K562 (cell line): ENCODE measurements around the gene SMC4. TPM values are rescaled to one million over a fixed set of nuclear protein-coding genes. Genes with fewer than 3 reads are reported as not detected.

Experiments
- CBFB ChIP-seq: sonication (generic); formaldehyde crosslinking; IDR thresholded peaks from 2 replicates; pipeline ENCODE4 v1.4.0; 2020; ENCODE audit warnings: mild to moderate bottlenecking, missing genetic modification reagents
- ESRRA ChIP-seq: fragments of 450-650 bp; IDR thresholded peaks from 2 replicates; pipeline ENCODE4 v1.6.1; 2014; ENCODE audit warnings: low read depth, mild to moderate bottlenecking, moderate library complexity, borderline replicate concordance
- GTF2E2 ChIP-seq: fragments of 200-800 bp; sonication (Bioruptor generic); IDR thresholded peaks from 2 replicates; pipeline ENCODE4 v1.6.1; 2016; ENCODE audit warnings: missing genetic modification characterization, missing compliant biosample characterization
- LARP7 ChIP-seq: fragments of 450-650 bp; IDR thresholded peaks from 2 replicates; pipeline ENCODE4 v1.6.1; 2016
- NELFE ChIP-seq: IDR thresholded peaks from 2 replicates; pipeline ENCODE4 v1.6.1; 2011; ENCODE audit warnings: mild to moderate bottlenecking; ENCODE audit not compliant: insufficient read depth, insufficient read length
- NFYB ChIP-seq: IDR thresholded peaks from 2 replicates; pipeline ENCODE4 v1.6.1; 2011; ENCODE audit warnings: mild to moderate bottlenecking, moderate library complexity; ENCODE audit not compliant: insufficient read length; ENCODE audit errors: extremely low read depth
- NUFIP1 ChIP-seq: fragments of 450-650 bp; IDR thresholded peaks from 2 replicates; pipeline ENCODE4 v1.6.1; 2018; ENCODE audit not compliant: partially characterized antibody
- PHF21A ChIP-seq: fragments of 450-650 bp; IDR thresholded peaks from 2 replicates; pipeline ENCODE4 v1.6.1; 2017; ENCODE audit warnings: low read depth, borderline replicate concordance
- SETDB1 ChIP-seq: IDR thresholded peaks from one replicate; pipeline ENCODE4 v1.6.1; 2012; ENCODE audit warnings: low read length, control low read depth, inconsistent platforms
- SIN3B ChIP-seq: fragments of 450-650 bp; IDR thresholded peaks from 2 replicates; pipeline ENCODE4 v1.6.1; 2017; ENCODE audit warnings: low read depth, mild to moderate bottlenecking, moderate library complexity
- SLC30A9 ChIP-seq: fragments of 250-450 bp; sonication (Bioruptor Pico); IDR thresholded peaks from 2 replicates; pipeline ENCODE4 v1.8.0; 2022; ENCODE audit warnings: mild to moderate bottlenecking, moderate library complexity
- SMAD1 ChIP-seq: fragments of 150-350 bp; IDR thresholded peaks from 2 replicates; pipeline ENCODE4 v1.6.1; 2014; ENCODE audit warnings: low read length, low read depth; ENCODE audit not compliant: partially characterized antibody
- STAG1 ChIP-seq: sonication (generic); formaldehyde crosslinking; IDR thresholded peaks from 2 replicates; pipeline ENCODE4 v1.5.0; 2020; ENCODE audit warnings: missing genetic modification reagents, borderline replicate concordance
- XRCC4 ChIP-seq: IDR thresholded peaks from one replicate; pipeline ENCODE4 v1.6.1; 2011; ENCODE audit not compliant: insufficient read depth, insufficient read length; ENCODE audit errors: extremely low read depth
- ZBTB17 ChIP-seq: fragments of 450-650 bp; formaldehyde crosslinking; IDR thresholded peaks from 2 replicates; pipeline ENCODE4 v1.4.0; 2020; ENCODE audit warnings: mild to moderate bottlenecking
- ZEB2 ChIP-seq: fragments of 450-650 bp; IDR thresholded peaks from 2 replicates; pipeline ENCODE4 v1.6.1; 2016
- ZKSCAN8 ChIP-seq: fragments of 200-800 bp; sonication (Bioruptor generic); IDR thresholded peaks from 2 replicates; pipeline ENCODE4 v1.6.1; 2016; ENCODE audit warnings: missing genetic modification characterization, missing compliant biosample characterization
- ZNF444 ChIP-seq: fragments of 250-450 bp; sonication (Bioruptor Pico); IDR thresholded peaks from 2 replicates; pipeline ENCODE4 v1.4.0; 2020; ENCODE audit warnings: mild to moderate bottlenecking, moderate library complexity
- ZNF639 ChIP-seq, 2 experiments: fragments of 200-800 bp in 1 of 2; sonication (Bioruptor generic) in 1 of 2; sonication (generic) in 1 of 2; formaldehyde crosslinking in 1 of 2; IDR thresholded peaks in 1 of 2; conservative IDR thresholded peaks in 1 of 2; 2 replicates each; pipeline versions ENCODE4 v1.5.0 to v1.6.1; 2016 to 2020; ENCODE audit warnings: missing compliant biosample characterization in 1 of 2, missing genetic modification characterization in 1 of 2, missing genetic modification reagents in 1 of 2
- ZNF785 ChIP-seq: fragments of 250-450 bp; sonication (Bioruptor Pico); IDR thresholded peaks from 2 replicates; pipeline ENCODE4 v1.4.0; 2020; ENCODE audit warnings: mild to moderate bottlenecking
- polyA plus RNA-seq, 8 experiments: library from polyadenylated mRNA; depleted of rRNA in 4 of 8; stranded (reverse) in 5 of 8; unstranded in 3 of 8; fragments of >200 nt; fragmentation: Nextera tagmentation in 2 of 8; fragmentation: Illumina TruSeq in 1 of 8; extraction: Ambion mirVana in 2 of 8; extraction: Trizol in 1 of 8; gene quantifications; 2 replicates each; pipeline versions ENCODE4 v1.2.1 to v1.2.3, GENCODE V29; 2011 to 2014; ENCODE audit warnings: inconsistent platforms in 1 of 8, missing spikeins in 1 of 8
- total RNA-seq, 7 experiments: library from RNA; depleted of rRNA in 6 of 7; stranded (reverse); fragments of >200 nt in 6 of 7; fragmentation: Illumina TruSeq in 2 of 7; extraction: Trizol in 2 of 7; gene quantifications; 2 replicates each; pipeline versions ENCODE4 v1.2.1 to v1.2.3, GENCODE V29; 2011 to 2021; ENCODE audit warnings: low replicate concordance in 1 of 7
- TF ChIP-seq, protein P1 (sequence below): fragments of 450-650 bp; formaldehyde crosslinking; IDR thresholded peaks from 2 replicates; pipeline ENCODE4 v1.4.0; 2020; ENCODE audit warnings: mild to moderate bottlenecking, moderate library complexity
- TF ChIP-seq, protein P2 (sequence below): fragments of 450-650 bp; IDR thresholded peaks from 2 replicates; pipeline ENCODE4 v1.6.1; 2018; ENCODE audit not compliant: partially characterized antibody

Gene SMC4
- total and polyA plus RNA-seq, 9 of the 15 experiments (the other 6 are each of a cell fraction or from before 2014, with no cell fraction given), result 87.9 to 347 (median 176) TPM

GRCh38 chr3:160399125-160400029, at the start of gene SMC4, which contains the start of gene IFT80 (continued):
- TF ChIP-seq, protein P1, sequence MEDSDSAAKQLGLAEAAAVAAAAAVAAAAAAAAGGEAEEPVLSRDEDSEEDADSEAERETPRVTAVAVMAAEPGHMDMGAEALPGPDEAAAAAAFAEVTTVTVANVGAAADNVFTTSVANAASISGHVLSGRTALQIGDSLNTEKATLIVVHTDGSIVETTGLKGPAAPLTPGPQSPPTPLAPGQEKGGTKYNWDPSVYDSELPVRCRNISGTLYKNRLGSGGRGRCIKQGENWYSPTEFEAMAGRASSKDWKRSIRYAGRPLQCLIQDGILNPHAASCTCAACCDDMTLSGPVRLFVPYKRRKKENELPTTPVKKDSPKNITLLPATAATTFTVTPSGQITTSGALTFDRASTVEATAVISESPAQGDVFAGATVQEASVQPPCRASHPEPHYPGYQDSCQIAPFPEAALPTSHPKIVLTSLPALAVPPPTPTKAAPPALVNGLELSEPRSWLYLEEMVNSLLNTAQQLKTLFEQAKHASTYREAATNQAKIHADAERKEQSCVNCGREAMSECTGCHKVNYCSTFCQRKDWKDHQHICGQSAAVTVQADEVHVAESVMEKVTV (CRISPR knock-in tag), result no peak
- TF ChIP-seq, protein P2, sequence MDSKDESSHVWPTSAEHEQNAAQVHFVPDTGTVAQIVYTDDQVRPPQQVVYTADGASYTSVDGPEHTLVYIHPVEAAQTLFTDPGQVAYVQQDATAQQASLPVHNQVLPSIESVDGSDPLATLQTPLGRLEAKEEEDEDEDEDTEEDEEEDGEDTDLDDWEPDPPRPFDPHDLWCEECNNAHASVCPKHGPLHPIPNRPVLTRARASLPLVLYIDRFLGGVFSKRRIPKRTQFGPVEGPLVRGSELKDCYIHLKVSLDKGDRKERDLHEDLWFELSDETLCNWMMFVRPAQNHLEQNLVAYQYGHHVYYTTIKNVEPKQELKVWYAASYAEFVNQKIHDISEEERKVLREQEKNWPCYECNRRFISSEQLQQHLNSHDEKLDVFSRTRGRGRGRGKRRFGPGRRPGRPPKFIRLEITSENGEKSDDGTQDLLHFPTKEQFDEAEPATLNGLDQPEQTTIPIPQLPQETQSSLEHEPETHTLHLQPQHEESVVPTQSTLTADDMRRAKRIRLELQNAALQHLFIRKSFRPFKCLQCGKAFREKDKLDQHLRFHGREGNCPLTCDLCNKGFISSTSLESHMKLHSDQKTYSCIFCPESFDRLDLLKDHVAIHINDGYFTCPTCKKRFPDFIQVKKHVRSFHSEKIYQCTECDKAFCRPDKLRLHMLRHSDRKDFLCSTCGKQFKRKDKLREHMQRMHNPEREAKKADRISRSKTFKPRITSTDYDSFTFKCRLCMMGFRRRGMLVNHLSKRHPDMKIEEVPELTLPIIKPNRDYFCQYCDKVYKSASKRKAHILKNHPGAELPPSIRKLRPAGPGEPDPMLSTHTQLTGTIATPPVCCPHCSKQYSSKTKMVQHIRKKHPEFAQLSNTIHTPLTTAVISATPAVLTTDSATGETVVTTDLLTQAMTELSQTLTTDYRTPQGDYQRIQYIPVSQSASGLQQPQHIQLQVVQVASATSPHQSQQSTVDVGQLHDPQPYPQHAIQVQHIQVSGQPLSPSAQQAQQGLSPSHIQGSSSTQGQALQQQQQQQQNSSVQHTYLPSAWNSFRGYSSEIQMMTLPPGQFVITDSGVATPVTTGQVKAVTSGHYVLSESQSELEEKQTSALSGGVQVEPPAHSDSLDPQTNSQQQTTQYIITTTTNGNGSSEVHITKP, result no peak
- TF ChIP-seq ZNF639 (CRISPR knock-in tag; conservative IDR thresholded peaks at IDR 0.05 in 1 of 2, IDR thresholded peaks at IDR 0.05 in 1 of 2), result peak in 1 of 2 experiments; percentile 71; a peak in 1 of 4 replicates
- TF ChIP-seq NFYB, result no peak
- TF ChIP-seq SETDB1, result no peak
- TF ChIP-seq XRCC4, result no peak
- TF ChIP-seq GTF2E2 (tag), result peak; percentile 93
- no peak for TF ChIP-seq STAG1 (CRISPR knock-in tag)
- TF ChIP-seq ZKSCAN8 (CRISPR knock-in tag), result no peak
- TF ChIP-seq LARP7, result 0 out of 2 replicates have a peak, but pooled peaks have one; percentile 39
- no peak for TF ChIP-seq ZBTB17 (CRISPR knock-in tag)
- TF ChIP-seq ZNF785 (CRISPR knock-in tag), result no peak
- peak; percentile 66 for TF ChIP-seq SIN3B
- TF ChIP-seq SLC30A9 (CRISPR knock-in tag), result no peak
- TF ChIP-seq ZEB2, result no peak
- no peak for TF ChIP-seq PHF21A
- TF ChIP-seq ZNF444 (CRISPR knock-in tag), result no peak
- no peak for TF ChIP-seq CBFB (CRISPR knock-in tag)
- TF ChIP-seq SMAD1, result peak; percentile 80
- TF ChIP-seq NUFIP1, result no peak
- TF ChIP-seq ESRRA, result no peak; the same call in 1 of the 2 replicates
- no peak for TF ChIP-seq NELFE
